IPS DF 4.7 (cell line): ENCODE data around the gene SHANK2.
"Not testable (repeated sequence)": the region's sequence is repeated elsewhere in the genome, so short reads cannot be mapped to it uniquely, and the experiment has no call there.

Experiments
- DNase-seq: peaks from one replicate; pipeline ENCODE4 v3.0.0-alpha.2; 2013; ENCODE audit warnings: low spot score; ENCODE audit errors: extremely low read depth

Gene SHANK2

GRCh38 chr11:71245601-71246391 lies 6.6 kb downstream of the SHANK2 start:
- DNase-seq = no peak

GRCh38 chr11:71244116-71244810 lies 8.1 kb downstream of the SHANK2 start:
- DNase-seq = no peak

- no peak for DNase-seq
Observed at GRCh38 chr11:71242391-71242790, 10.0 kb downstream of the SHANK2 start.

GRCh38 chr11:71241721-71242259 lies 10.6 kb downstream of the SHANK2 start:
- no peak for DNase-seq

GRCh38 chr11:71240865-71241691 lies 11.3 kb downstream of the SHANK2 start:
- DNase-seq = no peak

GRCh38 chr11:71240061-71240690 lies 12.2 kb downstream of the SHANK2 start:
- DNase-seq = no peak

GRCh38 chr11:71239581-71239980 lies 12.8 kb downstream of the SHANK2 start:
- no peak for DNase-seq

- no peak for DNase-seq
Observed at GRCh38 chr11:71238941-71239340, 13.4 kb downstream of the SHANK2 start.

- DNase-seq = no peak
Observed at GRCh38 chr11:71238285-71238875, 14.0 kb downstream of the SHANK2 start.

- no peak for DNase-seq
Observed at GRCh38 chr11:71237853-71238252, 14.5 kb downstream of the SHANK2 start.

- no peak for DNase-seq
Observed at GRCh38 chr11:71236836-71237475, 15.4 kb downstream of the SHANK2 start.

GRCh38 chr11:71235719-71236118 lies 16.7 kb downstream of the SHANK2 start:
- no peak for DNase-seq

- DNase-seq = not testable (repeated sequence)
Observed at GRCh38 chr11:71233896-71234852, 18.2 kb downstream of the SHANK2 start.

GRCh38 chr11:71232364-71232763 lies 20.0 kb downstream of the SHANK2 start:
- DNase-seq = no peak

GRCh38 chr11:71228961-71229360 lies 23.4 kb downstream of the SHANK2 start:
- DNase-seq = no peak

- DNase-seq = no peak
Observed at GRCh38 chr11:71227058-71227659, 25.2 kb downstream of the SHANK2 start.

GRCh38 chr11:71223671-71224660 lies 28.4 kb downstream of the SHANK2 start:
- no peak for DNase-seq

- no peak for DNase-seq
Observed at GRCh38 chr11:71223081-71223405, 29.3 kb downstream of the SHANK2 start.
